Ascending aorta (tissue), 2 donors: ENCODE results near the gene FRMPD4. TPM values are rescaled to one million over a fixed set of nuclear protein-coding genes. Genes with fewer than 3 reads are reported as not detected.

Source experiments
- DNase-seq, 2 donors: peaks; one replicate each; pipeline ENCODE4 v3.0.0-alpha.2; 2019; ENCODE audit warnings: low spot score in 2 of 2
- H3K27ac ChIP-seq, 2 donors: fragments of 200-600 bp; sonication (generic); one replicate each; pipeline ENCODE4 v1.5.1; 2016 to 2017; ENCODE audit warnings: mild to moderate bottlenecking in 1 of 2
- H3K27me3 ChIP-seq: fragments of 200-600 bp; sonication (generic); one replicate; pipeline ENCODE4 v1.5.1; 2017
- H3K36me3 ChIP-seq, 2 donors: fragments of 200-600 bp; sonication (generic); one replicate each; pipeline ENCODE4 v1.5.1; 2016
- H3K4me1 ChIP-seq, 2 donors: fragments of 200-600 bp; sonication (generic); one replicate each; pipeline ENCODE4 v1.5.1; 2016 to 2017; ENCODE audit warnings: mild to moderate bottlenecking in 1 of 2
- H3K4me3 ChIP-seq, 2 donors: fragments of 200-600 bp; sonication (generic); one replicate each; pipeline ENCODE4 v1.5.1; 2016 to 2017; ENCODE audit warnings: mild to moderate bottlenecking in 1 of 2
- H3K9me3 ChIP-seq, 2 donors: fragments of 200-600 bp; sonication (generic); one replicate each; pipeline ENCODE4 v1.5.1; 2016
- CTCF ChIP-seq, 3 experiments: fragments of 200-600 bp in 2 of 3; fragments of 450-650 bp in 1 of 3; sonication (generic) in 2 of 3; IDR thresholded peaks; one replicate each; pipeline ENCODE4 v1.5.1; 2016 to 2019; ENCODE audit warnings: antibody characterized with exemption in 3 of 3, mild to moderate bottlenecking in 1 of 3, moderate library complexity in 1 of 3
- intact Hi-C: fragments of 100-400 bp; cut with DNase I; formaldehyde crosslinking; loops from one replicate; pipeline ENCODE4 v1.15.1; 2023
- total RNA-seq: library from RNA; depleted of rRNA; stranded (reverse); fragments of >200 nt; gene quantifications from one replicate; pipeline ENCODE4 v1.1.0, GENCODE V29; 2016

Gene FRMPD4
- total RNA-seq, 1 donor from 2014 or later: not detected

- DNase-seq: no peak
- H3K36me3 ChIP-seq: no peaks in the 10 kb centered on the region
- TF ChIP-seq CTCF (IDR thresholded peaks at IDR 0.05): no peak
- intact Hi-C loops: no loop called here
- H3K27me3 ChIP-seq: no peaks in the 10 kb centered on the region
- H3K4me1 ChIP-seq: no peaks in the 10 kb centered on the region
- H3K27ac ChIP-seq: no peak overlapping the region
- no peaks in the 10 kb centered on the region for H3K9me3 ChIP-seq
- no peak overlapping the region for H3K4me3 ChIP-seq
Observed at GRCh38 chrX:12595720-12596119, 457.4 kb downstream of the FRMPD4 start.

- no peak for TF ChIP-seq CTCF (IDR thresholded peaks at IDR 0.05)
- H3K27me3 ChIP-seq: no peaks in the 10 kb centered on the region
- intact Hi-C loops: no loop called here
- no peaks in the 10 kb centered on the region for H3K36me3 ChIP-seq
- H3K4me3 ChIP-seq: no peak overlapping the region
- no peak overlapping the region for H3K27ac ChIP-seq
- no peaks in the 10 kb centered on the region for H3K4me1 ChIP-seq
- H3K9me3 ChIP-seq: no peaks in the 10 kb centered on the region
- no peak for DNase-seq
Observed at GRCh38 chrX:12610079-12610478, 471.8 kb downstream of the FRMPD4 start.

- Histone ChIP-seq H3K27me3 (no peaks in the 10 kb centered on the region), H3K36me3 (no peaks in the 10 kb centered on the region), H3K4me1 (no peaks in the 10 kb centered on the region), H3K27ac (no peak overlapping the region), H3K4me3 (no peak overlapping the region), H3K9me3 (no peaks in the 10 kb centered on the region)
- no peak for TF ChIP-seq CTCF (IDR thresholded peaks at IDR 0.05)
- intact Hi-C loops: no loop called here
- DNase-seq: no peak
Observed at GRCh38 chrX:12611471-12611870, 473.2 kb downstream of the FRMPD4 start.

GRCh38 chrX:12614266-12614665, 476.0 kb downstream of the FRMPD4 start:
- H3K4me3 ChIP-seq: no peak overlapping the region
- no peak for DNase-seq
- no peaks in the 10 kb centered on the region for H3K27me3 ChIP-seq
- no peak for TF ChIP-seq CTCF (IDR thresholded peaks at IDR 0.05)
- H3K9me3 ChIP-seq: no peaks in the 10 kb centered on the region
- no peaks in the 10 kb centered on the region for H3K36me3 ChIP-seq
- no peaks in the 10 kb centered on the region for H3K4me1 ChIP-seq
- intact Hi-C loops: no loop called here
- H3K27ac ChIP-seq: no peak overlapping the region

GRCh38 chrX:12615061-12615460, 476.8 kb downstream of the FRMPD4 start:
- H3K27ac ChIP-seq: no peak overlapping the region
- no peaks in the 10 kb centered on the region for H3K4me1 ChIP-seq
- no peak for TF ChIP-seq CTCF (IDR thresholded peaks at IDR 0.05)
- no peaks in the 10 kb centered on the region for H3K36me3 ChIP-seq
- H3K27me3 ChIP-seq: no peaks in the 10 kb centered on the region
- no peaks in the 10 kb centered on the region for H3K9me3 ChIP-seq
- no peak overlapping the region for H3K4me3 ChIP-seq
- intact Hi-C loops: no loop called here
- no peak for DNase-seq

GRCh38 chrX:12617241-12617640, 479.0 kb downstream of the FRMPD4 start:
- TF ChIP-seq CTCF (IDR thresholded peaks at IDR 0.05): no peak
- Histone ChIP-seq H3K27ac (no peak overlapping the region), H3K36me3 (no peaks in the 10 kb centered on the region), H3K27me3 (no peaks in the 10 kb centered on the region), H3K4me1 (no peaks in the 10 kb centered on the region), H3K9me3 (no peaks in the 10 kb centered on the region), H3K4me3 (no peak overlapping the region)
- intact Hi-C loops: no loop called here
- DNase-seq: no peak
